ENCODE data around the gene DNLZ.

- no peak for TF ChIP-seq NFXL1 (CRISPR knock-in tag; IDR thresholded peaks at IDR 0.05)
- no peak for TF ChIP-seq TCF7L2 (IDR thresholded peaks at IDR 0.05; ENCODE audit: low read depth, low read length)
These were observed 21.8 kb downstream of the DNLZ start for GRCh38 chr9:136341769-136342168.

All from K562 (cell line).